Uterus (tissue), 4 donors: ENCODE measurements around the gene PHF3. TPM values are rescaled to one million over a fixed set of nuclear protein-coding genes. Genes with fewer than 3 reads are reported as not detected.

Experiments
- DNase-seq, 2 donors: peaks; one replicate each; pipeline ENCODE4 v3.0.0-alpha.2; 2019 to 2020
- H3K27ac ChIP-seq, 2 donors: fragments of 200-600 bp; sonication (generic); 1 replicate in 1 of 2; 2 replicates in 1 of 2; pipeline ENCODE4 v1.5.1; 2016 to 2018
- H3K27me3 ChIP-seq, 2 donors: fragments of 200-600 bp; sonication (generic); one replicate each; pipeline ENCODE4 v1.5.1; 2018 to 2019; ENCODE audit warnings: control low read depth in 1 of 2
- H3K36me3 ChIP-seq, 2 donors: fragments of 200-600 bp; sonication (generic); one replicate each; pipeline ENCODE4 v1.5.1; 2019; ENCODE audit warnings: control low read depth in 1 of 2
- H3K4me1 ChIP-seq, 2 donors: fragments of 200-600 bp; sonication (generic); one replicate each; pipeline ENCODE4 v1.5.1; 2018 to 2019; ENCODE audit warnings: control low read depth in 1 of 2
- H3K4me3 ChIP-seq, 2 donors: fragments of 200-600 bp; sonication (generic); 1 replicate in 1 of 2; 2 replicates in 1 of 2; pipeline ENCODE4 v1.5.1; 2018 to 2019; ENCODE audit warnings: mild to moderate bottlenecking in 1 of 2
- H3K9me3 ChIP-seq, 2 donors: fragments of 200-600 bp; sonication (generic); one replicate each; pipeline ENCODE4 v1.5.1; 2019; ENCODE audit warnings: control low read depth in 1 of 2
- CTCF ChIP-seq, 4 experiments: fragments of 200-600 bp in 2 of 4; fragments of 450-650 bp in 2 of 4; sonication (generic) in 2 of 4; IDR thresholded peaks; one replicate each; pipeline ENCODE4 v1.5.1; 2016 to 2019; ENCODE audit warnings: antibody characterized with exemption in 4 of 4, mild to moderate bottlenecking in 2 of 4, moderate library complexity in 1 of 4
- POLR2A ChIP-seq, 2 donors: fragments of 450-650 bp; IDR thresholded peaks; one replicate each; pipeline ENCODE4 v1.6.1; 2016; ENCODE audit warnings: antibody characterized with exemption in 2 of 2, mild to moderate bottlenecking in 1 of 2, moderate library complexity in 1 of 2
- intact Hi-C: fragments of 100-400 bp; cut with DNase I; formaldehyde crosslinking; loops from one replicate; pipeline ENCODE4 v1.15.1; 2023; ENCODE audit warnings: low total_unique reads
- total RNA-seq, 4 donors: library from RNA; depleted of rRNA in 3 of 4; stranded (reverse); fragments of >200 nt in 3 of 4; gene quantifications; one replicate each; pipeline versions ENCODE4 v1.1.0 to v1.2.4, GENCODE V29; 2014 to 2023
- donor health status: DM: yes; HTN: yes; CAD: no.

Gene PHF3
- total RNA-seq, 4 donors from 2014 or later = 65.8 to 144 (median 117) TPM

- no peak for DNase-seq
- no peaks in the 10 kb centered on the region for H3K9me3 ChIP-seq
- no peak overlapping the region for H3K4me3 ChIP-seq
- TF ChIP-seq CTCF (IDR thresholded peaks at IDR 0.05) = no peak
- no peak for TF ChIP-seq POLR2A (IDR thresholded peaks at IDR 0.05)
- no peaks in the 10 kb centered on the region for H3K36me3 ChIP-seq
- intact Hi-C loops = no loop called here
- no peaks in the 10 kb centered on the region for H3K4me1 ChIP-seq
- no peaks in the 10 kb centered on the region for H3K27me3 ChIP-seq
- H3K27ac ChIP-seq = no peak overlapping the region
These were observed 77.7 kb downstream of the PHF3 start for GRCh38 chr6:63713332-63713731.

- H3K27me3 ChIP-seq = no peaks in the 10 kb centered on the region
- H3K4me3 ChIP-seq = no peak overlapping the region
- no peaks in the 10 kb centered on the region for H3K4me1 ChIP-seq
- no peaks in the 10 kb centered on the region for H3K36me3 ChIP-seq
- no peak for TF ChIP-seq CTCF (IDR thresholded peaks at IDR 0.05)
- no peak for TF ChIP-seq POLR2A (IDR thresholded peaks at IDR 0.05)
- no peak overlapping the region for H3K27ac ChIP-seq
- intact Hi-C loops = no loop called here
- no peaks in the 10 kb centered on the region for H3K9me3 ChIP-seq
- DNase-seq = no peak
These were observed 78.5 kb downstream of the PHF3 start for GRCh38 chr6:63714091-63714490.

- Histone ChIP-seq H3K27ac (no peak overlapping the region), H3K9me3 (no peaks in the 10 kb centered on the region), H3K4me1 (no peaks in the 10 kb centered on the region), H3K4me3 (no peak overlapping the region), H3K27me3 (no peaks in the 10 kb centered on the region), H3K36me3 (no peaks in the 10 kb centered on the region)
- no peak for DNase-seq
- TF ChIP-seq CTCF (IDR thresholded peaks at IDR 0.05) (no peak), POLR2A (IDR thresholded peaks at IDR 0.05) (no peak)
- intact Hi-C loops = no loop called here
These were observed 80.6 kb downstream of the PHF3 start for GRCh38 chr6:63716169-63716568.

GRCh38 chr6:63721181-63721580, 85.6 kb downstream of the PHF3 start:
- TF ChIP-seq CTCF (IDR thresholded peaks at IDR 0.05) (no peak), POLR2A (IDR thresholded peaks at IDR 0.05) (no peak)
- Histone ChIP-seq H3K4me3 (no peak overlapping the region), H3K27ac (no peak overlapping the region), H3K4me1 (no peaks in the 10 kb centered on the region), H3K27me3 (no peaks in the 10 kb centered on the region), H3K9me3 (no peaks in the 10 kb centered on the region), H3K36me3 (no peaks in the 10 kb centered on the region)
- no peak for DNase-seq
- intact Hi-C loops = no loop called here

GRCh38 chr6:63724721-63725120, 89.1 kb downstream of the PHF3 start:
- Histone ChIP-seq H3K27ac (no peak overlapping the region), H3K4me3 (no peak overlapping the region), H3K4me1 (no peaks in the 10 kb centered on the region), H3K27me3 (no peaks in the 10 kb centered on the region), H3K9me3 (no peaks in the 10 kb centered on the region), H3K36me3 (no peaks in the 10 kb centered on the region)
- TF ChIP-seq POLR2A (IDR thresholded peaks at IDR 0.05) (no peak), CTCF (IDR thresholded peaks at IDR 0.05) (no peak)
- DNase-seq = no peak
- intact Hi-C loops = no loop called here
